H1 (cell line): ENCODE results near the gene COL4A2. TPM values are rescaled to one million over a fixed set of nuclear protein-coding genes. Genes with fewer than 3 reads are reported as not detected.

Experiments
- BCL11A ChIP-seq, 2 experiments: IDR thresholded peaks; one replicate each; pipeline ENCODE4 v1.6.1; 2011; ENCODE audit warnings: low read depth in 2 of 2, low read length in 2 of 2, mild to moderate bottlenecking in 2 of 2
- CHD7 ChIP-seq: fragments of 300-600 bp; sonication (generic); IDR thresholded peaks from 2 replicates; pipeline ENCODE4 v1.7.1; 2012; ENCODE audit warnings: low read length, moderate library complexity, mild to moderate bottlenecking, inconsistent platforms; ENCODE audit not compliant: insufficient replicate concordance
- KDM4A ChIP-seq: IDR thresholded peaks from one replicate; pipeline ENCODE4 v1.7.1; 2012; ENCODE audit warnings: low read depth, mild to moderate bottlenecking, moderate library complexity, low read length, inconsistent platforms; ENCODE audit not compliant: severe bottlenecking
- RNF2 ChIP-seq: fragments of 200-900, 300-1000 bp; sonication (generic); IDR thresholded peaks from 2 replicates; pipeline ENCODE4 v1.7.1; 2016; ENCODE audit warnings: borderline replicate concordance, low read depth, mild to moderate bottlenecking, antibody characterized with exemption, low read length; ENCODE audit not compliant: poor library complexity, severe bottlenecking; ENCODE audit errors: missing control alignments
- SP2 ChIP-seq: IDR thresholded peaks from 2 replicates; pipeline ENCODE4 v1.6.1; 2012; ENCODE audit warnings: mild to moderate bottlenecking, low read length, inconsistent platforms
- TAF7 ChIP-seq: optimal IDR thresholded peaks from 2 replicates; pipeline ENCODE3; 2011; ENCODE audit warnings: low read depth, mild to moderate bottlenecking, inconsistent platforms, low read length, moderate library complexity, borderline replicate concordance
- polyA plus RNA-seq, 7 experiments: library from polyadenylated mRNA; depleted of rRNA in 3 of 7; stranded (reverse) in 5 of 7; unstranded in 2 of 7; fragments of >200 nt in 5 of 7; fragments of 200-250 nt in 2 of 7; gene quantifications; 1 replicate in 5 of 7; 2 replicates in 1 of 7; 4 replicates in 1 of 7; pipeline versions ENCODE4 v1.2.1 to v1.2.3, GENCODE V29; 2011 to 2013; ENCODE audit warnings: missing spikeins in 2 of 7, mixed read lengths in 2 of 7
- total RNA-seq: library from RNA; stranded (reverse); fragmentation: NEBNext Ultra II Directional; extraction: Animal tissue kit (Norgen Biotek cat#: 25700); gene quantifications from 2 replicates; pipeline ENCODE4 v1.2.1, GENCODE V29; 2021
- TF ChIP-seq, protein P1 (sequence below): IDR thresholded peaks from 2 replicates; pipeline ENCODE4 v1.6.1; 2011; ENCODE audit warnings: low read length, improper control_type of control experiment

The COL4A2 gene
- total and polyA plus RNA-seq, 2 of the 8 experiments (the other 6 are each of a cell fraction or from before 2014, with no cell fraction given) = 80.4 to 87.3 TPM

GRCh38 chr13:110377826-110378201 is 70.7 kb downstream of the COL4A2 start (continued):
- TF ChIP-seq CHD7 (no peak), SP2 (no peak), RNF2 (no peak), KDM4A (no peak), TAF7 (no peak), BCL11A (IDR thresholded peaks at IDR 0.05; ENCODE audit: low read depth in 2 of 2, low read length in 2 of 2) (no peak)
- TF ChIP-seq, protein P1, sequence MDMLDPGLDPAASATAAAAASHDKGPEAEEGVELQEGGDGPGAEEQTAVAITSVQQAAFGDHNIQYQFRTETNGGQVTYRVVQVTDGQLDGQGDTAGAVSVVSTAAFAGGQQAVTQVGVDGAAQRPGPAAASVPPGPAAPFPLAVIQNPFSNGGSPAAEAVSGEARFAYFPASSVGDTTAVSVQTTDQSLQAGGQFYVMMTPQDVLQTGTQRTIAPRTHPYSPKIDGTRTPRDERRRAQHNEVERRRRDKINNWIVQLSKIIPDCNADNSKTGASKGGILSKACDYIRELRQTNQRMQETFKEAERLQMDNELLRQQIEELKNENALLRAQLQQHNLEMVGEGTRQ = no peak
